HG03159 (cell line): Measurements from ENCODE around the gene VIPR2.

ENCODE experiments used
- ATAC-seq: cut with Tn5 transposase; IDR thresholded peaks from one replicate; pipeline ENCODE4 v1.9.1; 2021; ENCODE audit warnings: mild to moderate bottlenecking, moderate library complexity; ENCODE audit not compliant: unreplicated experiment

VIPR2 gene

GRCh38 chr7:159158125-159158887 is 13.6 kb upstream of the VIPR2 start:
- ATAC-seq = no peak

- ATAC-seq = no peak
Measured at GRCh38 chr7:159157714-159158113, 13.0 kb upstream of the VIPR2 start.

GRCh38 chr7:159156436-159157245 is 12.0 kb upstream of the VIPR2 start:
- no peak for ATAC-seq

GRCh38 chr7:159155410-159155809 is 10.7 kb upstream of the VIPR2 start:
- ATAC-seq = no peak

- ATAC-seq = no peak
Measured at GRCh38 chr7:159154243-159154642, 9.6 kb upstream of the VIPR2 start.

GRCh38 chr7:159153511-159153910 is 8.8 kb upstream of the VIPR2 start:
- ATAC-seq = no peak

GRCh38 chr7:159152816-159153215 is 8.1 kb upstream of the VIPR2 start:
- no peak for ATAC-seq

GRCh38 chr7:159151231-159151630 is 6.6 kb upstream of the VIPR2 start:
- no peak for ATAC-seq

GRCh38 chr7:159149488-159149887 is 4.8 kb upstream of the VIPR2 start:
- no peak for ATAC-seq

- no peak for ATAC-seq
Measured at GRCh38 chr7:159148430-159149395, 4.0 kb upstream of the VIPR2 start.

- ATAC-seq = no peak
Measured at GRCh38 chr7:159147687-159148086, 3.0 kb upstream of the VIPR2 start.

- no peak for ATAC-seq
Measured at GRCh38 chr7:159147246-159147645, 2.6 kb upstream of the VIPR2 start.

- ATAC-seq = no peak
Measured at GRCh38 chr7:159146084-159146858, 1.6 kb upstream of the VIPR2 start.

GRCh38 chr7:159145490-159145855 is 806 bp upstream of the VIPR2 start:
- no peak for ATAC-seq

GRCh38 chr7:159143780-159144757 is 598 bp downstream of the VIPR2 start:
- ATAC-seq = no peak

- no peak for ATAC-seq
Measured at GRCh38 chr7:159142730-159143129, 1.9 kb downstream of the VIPR2 start.

GRCh38 chr7:159142199-159142598 is 2.5 kb downstream of the VIPR2 start:
- no peak for ATAC-seq

- ATAC-seq = no peak
Measured at GRCh38 chr7:159141660-159142059, 3.0 kb downstream of the VIPR2 start.

GRCh38 chr7:159141167-159141566 is 3.5 kb downstream of the VIPR2 start:
- no peak for ATAC-seq
